GM12878 (cell line): ENCODE data around the gene BRWD1. TPM values are rescaled to one million over a fixed set of nuclear protein-coding genes. Genes with fewer than 3 reads are reported as not detected.

Experiments used
- ATAC-seq: fragments of 200-7000 bp; cut with Tn5 transposase; 3 replicates; pipeline ENCODE4 v1.9.1; 2020; ENCODE audit warnings: mild to moderate bottlenecking, moderate library complexity
- BruUV-seq: library from RNA; stranded (reverse); fragments of 400-500 nt; replicated peaks from 2 replicates; lab custom pipeline; 2021; lab: Mats Ljungman, UMichigan
- CTCF ChIA-PET: fragments of 300-600 bp; sonication (Branson Sonifier 250); formaldehyde crosslinking; extraction: SDS; loops from one replicate; lab custom pipeline; 2021; ENCODE audit warnings: inconsistent platforms; lab: Yijun Ruan, JAX
- POLR2A ChIA-PET: fragments of 350-600 bp; formaldehyde crosslinking; extraction: SDS; loops from one replicate; lab custom pipeline; 2021; ENCODE audit warnings: inconsistent platforms; lab: Charles Lee
- RAD21 ChIA-PET: fragments of 300-600 bp; sonication (Branson Sonifier 250); formaldehyde crosslinking; loops from one replicate; lab custom pipeline; 2023; ENCODE audit warnings: antibody characterized with exemption; ENCODE audit not compliant: unreplicated experiment; lab: Charles Lee
- SMC1A ChIA-PET: fragments of 300-600 bp; sonication (Branson Sonifier 250); formaldehyde crosslinking; loops from one replicate; lab custom pipeline; 2023; ENCODE audit not compliant: unreplicated experiment, uncharacterized antibody; lab: Charles Lee
- DNase-seq: peaks from one replicate; pipeline ENCODE4 v3.0.0-alpha.2; 2011; ENCODE audit warnings: low read depth, low spot score
- FAIRE-seq: peaks from 3 replicates; lab custom pipeline; 2011; peaks lifted over from hg19 to GRCh38; lab: Jason Lieb, UNC
- H2AFZ ChIP-seq: 2 replicates; pipeline ENCODE4 v1.6.0; 2011; ENCODE audit warnings: low read depth, low read length, control low read depth; ENCODE audit not compliant: control insufficient read depth
- H3K27ac ChIP-seq: 2 replicates; pipeline ENCODE4 v1.5.1; 2011; ENCODE audit warnings: control low read depth; ENCODE audit not compliant: control insufficient read depth, insufficient read depth
- H3K27me3 ChIP-seq, 2 experiments: replicated peaks in 1 of 2; 2 replicates each; pipeline versions ENCODE4 v1.6.0 to v1.6.1; 2011; ENCODE audit warnings: low read length in 1 of 2; ENCODE audit not compliant: control insufficient read depth in 2 of 2, insufficient read depth in 2 of 2
- H3K36me3 ChIP-seq, 2 experiments: 2 replicates each; pipeline ENCODE4 v1.5.1; 2011; ENCODE audit warnings: low read length in 1 of 2; ENCODE audit not compliant: control insufficient read depth in 2 of 2, insufficient read depth in 2 of 2
- H3K4me1 ChIP-seq: 2 replicates; pipeline ENCODE4 v1.6.1; 2011; ENCODE audit warnings: mild to moderate bottlenecking, low read length, moderate library complexity, mixed read lengths; ENCODE audit not compliant: control insufficient read depth, insufficient read depth
- H3K4me2 ChIP-seq: 2 replicates; pipeline ENCODE4 v1.6.0; 2011; ENCODE audit warnings: control low read depth; ENCODE audit not compliant: control insufficient read depth, insufficient read depth
- H3K4me3 ChIP-seq: fragments of 200-600 bp; sonication (generic); 2 replicates; pipeline ENCODE4 v1.5.1; 2016
- H3K79me2 ChIP-seq: 2 replicates; pipeline ENCODE4 v1.6.0; 2011; ENCODE audit warnings: low read length; ENCODE audit not compliant: control insufficient read depth, insufficient read depth
- H3K9ac ChIP-seq: 2 replicates; pipeline ENCODE4 v1.8.0; 2011; ENCODE audit warnings: low read length, control low read depth, mixed read lengths; ENCODE audit not compliant: control insufficient read depth, insufficient read depth
- H3K9me3 ChIP-seq: replicated peaks from 3 replicates; pipeline ENCODE4 v1.5.1; 2011; ENCODE audit warnings: mild to moderate bottlenecking, low read length; ENCODE audit not compliant: control insufficient read depth, insufficient read depth
- H4K20me1 ChIP-seq: 2 replicates; pipeline ENCODE4 v1.6.0; 2011; ENCODE audit not compliant: control insufficient read depth, insufficient read depth
- ATF3 ChIP-seq: IDR thresholded peaks from 2 replicates; pipeline ENCODE4 v1.6.1; 2011; ENCODE audit warnings: low read depth, mild to moderate bottlenecking, low read length, moderate library complexity, borderline replicate concordance; ENCODE audit errors: extremely low read depth
- CHD1 ChIP-seq: IDR thresholded peaks from 2 replicates; pipeline ENCODE4 v1.6.1; 2012; ENCODE audit warnings: low read depth, low read length, improper control_type of control experiment
- CUX1 ChIP-seq: IDR thresholded peaks from 2 replicates; pipeline ENCODE4 v1.6.1; 2012; ENCODE audit warnings: improper control_type of control experiment, low read depth, low read length; ENCODE audit not compliant: insufficient replicate concordance
- IRF3 ChIP-seq: fragments of 450-650 bp; IDR thresholded peaks from 2 replicates; pipeline ENCODE4 v1.6.1; 2014; ENCODE audit warnings: mild to moderate bottlenecking
- JUND ChIP-seq: IDR thresholded peaks from 2 replicates; pipeline ENCODE4 v1.6.1; 2012; ENCODE audit warnings: low read depth, mild to moderate bottlenecking, low read length, improper control_type of control experiment, moderate library complexity
- KLF5 ChIP-seq: fragments of 450-650 bp; IDR thresholded peaks from 2 replicates; pipeline ENCODE4 v1.6.1; 2014; ENCODE audit warnings: mild to moderate bottlenecking; ENCODE audit not compliant: partially characterized antibody
- MTA3 ChIP-seq: IDR thresholded peaks from 2 replicates; pipeline ENCODE4 v1.6.1; 2012; ENCODE audit warnings: low read length, inconsistent platforms, borderline replicate concordance
- NKRF ChIP-seq: fragments of 450-650 bp; conservative IDR thresholded peaks from 2 replicates; pipeline ENCODE4 v1.6.1; 2017; ENCODE audit warnings: mild to moderate bottlenecking, moderate library complexity
- PAX8 ChIP-seq: fragments of 450-650 bp; IDR thresholded peaks from 2 replicates; pipeline ENCODE4 v1.6.1; 2017; ENCODE audit warnings: mild to moderate bottlenecking, moderate library complexity
- PBX3 ChIP-seq: IDR thresholded peaks from 2 replicates; pipeline ENCODE4 v1.6.1; 2011; ENCODE audit warnings: mild to moderate bottlenecking, low read depth, low read length, moderate library complexity; ENCODE audit not compliant: insufficient replicate concordance
- RELA ChIP-seq: fragments of 450-650 bp; IDR thresholded peaks from 2 replicates; pipeline ENCODE4 v1.8.0; 2014; ENCODE audit warnings: borderline replicate concordance; ENCODE audit not compliant: partially characterized antibody
- ZBED1 ChIP-seq: IDR thresholded peaks from 2 replicates; pipeline ENCODE4 v1.6.1; 2016; ENCODE audit warnings: borderline replicate concordance
- ZNF384 ChIP-seq: IDR thresholded peaks from 2 replicates; pipeline ENCODE4 v1.6.1; 2012; ENCODE audit warnings: low read depth, mild to moderate bottlenecking, low read length, improper control_type of control experiment, borderline replicate concordance
- ZSCAN29 ChIP-seq: fragments of 450-650 bp; IDR thresholded peaks from 2 replicates; pipeline ENCODE4 v1.6.1; 2017; ENCODE audit warnings: mild to moderate bottlenecking, moderate library complexity
- WGBS: methylation state at CpG from one replicate; pipeline ENCODE4 v1.1.6; 2016; ENCODE audit warnings: low lambda C conversion rate; ENCODE audit not compliant: insufficient replicate concordance, insufficient coverage; ENCODE audit errors: missing lambda C conversion rate; 5-methylcytosine and 5-hydroxymethylcytosine counted together
- in situ Hi-C: fragments of 300-500 bp; cut with MboI; formaldehyde crosslinking; loops from 9 replicates; pipeline ENCODE4 v1.14.3; 2018; ENCODE audit warnings: mixed read lengths
- intact Hi-C: fragments of 100-400 bp; cut with micrococcal nuclease; formaldehyde crosslinking; loops from one replicate; pipeline ENCODE4 v1.14.2; 2022; ENCODE audit not compliant: unreplicated experiment
- polyA plus RNA-seq, 11 experiments: library from polyadenylated mRNA; depleted of rRNA in 4 of 11; unstranded in 6 of 11; stranded (reverse) in 5 of 11; fragments of >200 nt; fragmentation: Nextera tagmentation in 4 of 11; fragmentation: Illumina TruSeq in 1 of 11; extraction: Ambion mirVana in 4 of 11; extraction: Trizol in 1 of 11; gene quantifications; 1 replicate in 1 of 11; 2 replicates in 10 of 11; pipeline versions ENCODE4 v1.2.1 to v1.2.3, GENCODE V29; 2011 to 2016; ENCODE audit warnings: inconsistent platforms in 2 of 11, missing spikeins in 2 of 11, low read depth in 1 of 11
- total RNA-seq, 4 experiments: library from RNA; depleted of rRNA in 3 of 4; stranded (reverse); fragments of >200 nt in 3 of 4; fragmentation: Illumina TruSeq in 1 of 4; extraction: Trizol in 1 of 4; gene quantifications; 2 replicates each; pipeline versions ENCODE4 v1.2.1 to v1.2.3, GENCODE V29; 2013 to 2021

Gene BRWD1
- total and polyA plus RNA-seq, 10 of the 15 experiments (the other 5 are each of a cell fraction or from before 2014, with no cell fraction given) = 3.1 to 19.0 (median 13.5) TPM

- Histone ChIP-seq H3K4me3 (no peak overlapping the region), H3K9me3 (no peaks in the 10 kb centered on the region), H3K4me2 (no peak overlapping the region), H3K27me3 (no peaks in the 10 kb centered on the region), H3K27ac (no peak overlapping the region), H4K20me1 (no peaks in the 10 kb centered on the region), H2AFZ (no peak overlapping the region), H3K36me3 (no peaks in the 10 kb centered on the region), H3K9ac (no peak overlapping the region), H3K4me1 (no peaks in the 10 kb centered on the region), H3K79me2 (no peaks in the 10 kb centered on the region)
- BruUV-seq = no TSS peak
- FAIRE-seq (no peak), DNase-seq (no peak), ATAC-seq (no peak)
- ChIA-PET POLR2A (interaction anchor here (0.6 kb wide), 1 partner anchor 16 kb away, joined by 3 read pairs; no protein-coding TSS in a partner anchor), RAD21 (no interaction called here), SMC1A (no interaction called here), CTCF (no interaction called here)
- in situ Hi-C loops = no loop called here
- intact Hi-C loops = loop anchor here (10.0 kb wide), 1 partner anchor 125 kb away; the partner anchor contains the start of gene LCA5L
- WGBS = 60% methylated on average over 3 of the region's 3 CpGs
- no peak for TF ChIP-seq JUND
- no peak for TF ChIP-seq CUX1
- TF ChIP-seq ATF3 = no peak
- TF ChIP-seq IRF3 = no peak
- TF ChIP-seq PAX8 = no peak
- no peak for TF ChIP-seq RELA
- TF ChIP-seq PBX3 = no peak
- no peak for TF ChIP-seq NKRF
- TF ChIP-seq ZBED1 = no peak
- no peak for TF ChIP-seq ZNF384
- TF ChIP-seq ZSCAN29 = no peak
- TF ChIP-seq MTA3 = no peak
- TF ChIP-seq CHD1 = no peak
- no peak for TF ChIP-seq KLF5
Measured at GRCh38 chr21:39319814-39320332, 6.4 kb upstream of the BRWD1 start.
